Activated T-cell treated with anti-CD3 and anti-CD28 coated beads for 4 hours (primary cell): ENCODE measurements around the gene ARHGEF12.

Experiments
- DNase-seq: peaks from one replicate; pipeline ENCODE4 v3.0.0-alpha.2; 2020

The ARHGEF12 gene, protein sequence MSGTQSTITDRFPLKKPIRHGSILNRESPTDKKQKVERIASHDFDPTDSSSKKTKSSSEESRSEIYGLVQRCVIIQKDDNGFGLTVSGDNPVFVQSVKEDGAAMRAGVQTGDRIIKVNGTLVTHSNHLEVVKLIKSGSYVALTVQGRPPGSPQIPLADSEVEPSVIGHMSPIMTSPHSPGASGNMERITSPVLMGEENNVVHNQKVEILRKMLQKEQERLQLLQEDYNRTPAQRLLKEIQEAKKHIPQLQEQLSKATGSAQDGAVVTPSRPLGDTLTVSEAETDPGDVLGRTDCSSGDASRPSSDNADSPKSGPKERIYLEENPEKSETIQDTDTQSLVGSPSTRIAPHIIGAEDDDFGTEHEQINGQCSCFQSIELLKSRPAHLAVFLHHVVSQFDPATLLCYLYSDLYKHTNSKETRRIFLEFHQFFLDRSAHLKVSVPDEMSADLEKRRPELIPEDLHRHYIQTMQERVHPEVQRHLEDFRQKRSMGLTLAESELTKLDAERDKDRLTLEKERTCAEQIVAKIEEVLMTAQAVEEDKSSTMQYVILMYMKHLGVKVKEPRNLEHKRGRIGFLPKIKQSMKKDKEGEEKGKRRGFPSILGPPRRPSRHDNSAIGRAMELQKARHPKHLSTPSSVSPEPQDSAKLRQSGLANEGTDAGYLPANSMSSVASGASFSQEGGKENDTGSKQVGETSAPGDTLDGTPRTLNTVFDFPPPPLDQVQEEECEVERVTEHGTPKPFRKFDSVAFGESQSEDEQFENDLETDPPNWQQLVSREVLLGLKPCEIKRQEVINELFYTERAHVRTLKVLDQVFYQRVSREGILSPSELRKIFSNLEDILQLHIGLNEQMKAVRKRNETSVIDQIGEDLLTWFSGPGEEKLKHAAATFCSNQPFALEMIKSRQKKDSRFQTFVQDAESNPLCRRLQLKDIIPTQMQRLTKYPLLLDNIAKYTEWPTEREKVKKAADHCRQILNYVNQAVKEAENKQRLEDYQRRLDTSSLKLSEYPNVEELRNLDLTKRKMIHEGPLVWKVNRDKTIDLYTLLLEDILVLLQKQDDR (N-terminal part only)

DNA sequence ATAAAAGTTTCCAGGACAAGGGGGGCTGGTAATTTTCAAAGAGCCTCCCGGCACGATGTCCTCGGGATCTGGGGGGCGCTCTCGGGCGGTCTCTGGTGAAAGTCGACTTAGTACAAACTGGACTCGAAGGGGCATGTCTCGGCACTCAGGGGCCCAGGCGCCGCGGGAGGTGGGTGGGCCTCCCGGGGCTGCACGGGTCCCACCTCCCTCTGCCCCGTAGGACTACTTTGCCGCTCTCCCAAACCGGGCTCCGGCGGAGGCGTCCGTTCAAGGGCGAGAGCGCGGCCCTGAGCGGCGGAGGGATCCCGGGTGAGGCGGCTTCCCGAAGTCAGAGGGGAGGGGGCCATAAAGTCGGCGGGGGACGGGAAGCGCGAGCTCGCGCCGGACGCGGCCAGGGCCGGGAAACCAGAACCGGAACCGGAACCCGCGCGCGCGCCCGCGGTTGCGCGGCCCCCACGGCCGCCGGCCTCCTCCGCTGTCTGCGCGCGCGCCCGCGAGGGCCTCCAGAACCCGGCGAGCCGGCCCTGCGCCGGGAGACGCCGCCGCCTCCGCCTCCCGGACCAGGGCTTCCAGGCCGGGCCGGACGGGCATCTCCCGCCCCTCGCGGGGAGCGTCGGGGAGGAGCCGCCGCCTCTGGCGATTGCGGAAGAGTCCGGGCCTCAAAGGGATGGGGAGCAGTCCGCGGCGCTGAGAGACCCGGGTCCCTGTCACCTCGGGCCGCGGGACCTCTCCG is at the start of gene ARHGEF12:
Gene ARHGEF12 (plus strand): TSS at position 506 of the 733 bp plus-strand sequence. CDS start 831 bp downstream, outside the sequence.
- DNase-seq: peak; percentile 63

DNA sequence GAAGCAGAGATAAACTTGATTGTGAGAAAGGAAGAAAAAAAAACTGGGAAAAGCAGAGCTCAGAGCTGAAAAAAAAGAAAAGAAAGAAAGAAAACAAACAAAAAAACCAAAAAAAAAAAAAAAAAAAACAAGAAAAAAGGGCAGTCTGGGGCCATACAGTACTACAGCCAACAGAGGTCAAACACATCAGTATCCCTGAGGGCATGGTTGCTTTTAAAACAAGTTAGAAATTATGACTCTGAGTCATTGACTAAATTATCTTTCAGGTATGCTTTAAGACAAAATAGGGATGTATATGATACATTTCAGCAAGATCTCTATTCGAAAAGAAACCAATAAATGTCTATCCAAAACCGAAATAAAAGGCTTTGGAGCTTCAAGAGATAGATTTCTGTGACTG is 48.2 kb upstream of the ARHGEF12 start:
- no peak for DNase-seq

DNA sequence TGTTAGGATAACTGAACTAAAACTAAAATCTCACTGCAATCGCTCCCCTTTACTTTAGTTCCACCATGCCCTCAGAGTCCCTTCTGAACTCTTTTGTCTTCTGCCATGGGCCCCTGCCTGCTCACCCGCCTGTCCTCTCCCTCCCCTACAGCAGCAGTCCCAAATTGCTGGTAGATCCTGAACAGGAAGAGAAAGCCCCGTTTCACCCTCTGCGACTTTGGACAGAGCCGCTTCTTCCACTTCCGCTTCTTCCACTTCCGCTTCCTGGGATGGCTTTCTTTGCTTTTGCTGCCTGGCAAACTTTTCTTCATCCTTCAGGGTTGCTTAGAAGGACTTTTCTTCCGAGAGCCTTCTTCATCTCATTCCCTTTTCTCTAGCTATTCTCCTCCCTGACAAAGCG is 46.8 kb upstream of the ARHGEF12 start:
- no peak for DNase-seq

DNA sequence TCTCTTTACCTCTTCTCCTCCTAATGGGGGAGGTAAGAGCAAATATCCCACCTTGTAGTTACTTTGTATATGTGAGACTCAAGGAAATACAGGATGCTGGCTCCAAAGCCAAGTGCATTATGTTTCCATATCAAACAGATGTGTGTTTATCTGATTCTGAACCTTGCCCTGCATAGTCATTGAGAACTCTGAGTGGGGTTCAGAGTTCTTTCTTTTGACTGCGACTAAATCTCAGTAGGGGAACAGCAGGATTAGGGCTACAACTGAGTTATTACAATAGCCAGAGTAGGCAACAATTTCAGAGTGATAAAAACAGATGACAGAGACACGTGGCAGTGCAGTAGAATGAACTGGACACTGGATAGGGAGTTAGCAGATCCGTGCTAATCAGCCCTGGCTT is 45.3 kb upstream of the ARHGEF12 start:
- DNase-seq: no peak

DNA sequence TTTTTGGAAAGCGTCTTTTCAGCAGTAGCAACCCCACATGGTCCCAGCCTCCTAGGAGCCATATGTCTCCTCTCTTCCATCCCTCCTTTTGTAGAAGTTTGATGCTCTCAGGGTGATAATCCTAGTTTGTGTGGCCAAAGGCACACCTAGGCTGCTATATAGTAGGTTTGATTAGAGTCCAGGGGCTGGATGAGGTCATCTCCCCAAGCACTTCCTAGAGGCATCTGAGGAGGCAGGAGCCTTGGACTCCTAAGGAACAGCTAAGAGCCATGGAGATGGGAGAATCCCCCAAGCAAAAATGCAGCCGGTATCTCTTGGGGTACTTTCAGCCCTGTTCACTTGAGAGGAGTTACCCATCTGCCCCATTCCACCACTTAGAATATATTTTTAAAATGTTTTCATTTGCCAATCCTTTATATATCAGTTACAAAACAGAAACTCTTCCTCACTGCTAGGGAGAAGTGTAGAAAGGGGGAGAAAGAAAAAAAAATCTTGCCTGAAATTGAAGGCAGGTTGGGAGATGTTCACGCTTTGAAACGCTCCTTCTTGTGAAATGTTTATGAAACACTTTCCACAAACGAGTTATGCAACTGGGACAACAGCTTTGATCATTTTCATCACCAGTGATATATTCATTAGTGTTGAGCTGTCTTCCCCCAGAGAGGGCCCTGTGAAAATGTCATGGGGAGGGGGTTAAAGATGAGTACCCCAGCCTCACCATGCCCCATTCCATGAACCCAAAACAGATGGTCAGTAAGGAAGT is 43.0 kb upstream of the ARHGEF12 start:
- no peak for DNase-seq

DNA sequence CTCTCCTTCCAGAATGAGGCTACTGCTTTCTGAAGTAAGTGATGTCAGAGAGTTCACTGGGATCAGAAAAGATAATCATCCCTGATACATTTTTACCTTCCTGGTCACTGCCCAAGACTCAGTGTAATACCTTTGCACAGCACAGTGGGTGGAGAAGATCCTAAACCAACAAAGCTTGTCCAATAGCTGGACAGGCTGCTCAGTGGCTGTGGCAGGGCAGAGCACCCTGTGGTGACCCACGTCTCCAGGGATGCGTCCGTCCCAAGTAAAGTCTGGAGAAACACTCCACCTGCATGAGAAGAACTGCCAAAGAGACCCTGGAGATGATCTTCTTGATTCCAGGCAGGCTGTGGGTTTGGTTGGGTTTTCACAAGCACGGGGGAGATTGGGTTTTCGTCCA is 42.1 kb upstream of the ARHGEF12 start:
- DNase-seq: no peak

DNA sequence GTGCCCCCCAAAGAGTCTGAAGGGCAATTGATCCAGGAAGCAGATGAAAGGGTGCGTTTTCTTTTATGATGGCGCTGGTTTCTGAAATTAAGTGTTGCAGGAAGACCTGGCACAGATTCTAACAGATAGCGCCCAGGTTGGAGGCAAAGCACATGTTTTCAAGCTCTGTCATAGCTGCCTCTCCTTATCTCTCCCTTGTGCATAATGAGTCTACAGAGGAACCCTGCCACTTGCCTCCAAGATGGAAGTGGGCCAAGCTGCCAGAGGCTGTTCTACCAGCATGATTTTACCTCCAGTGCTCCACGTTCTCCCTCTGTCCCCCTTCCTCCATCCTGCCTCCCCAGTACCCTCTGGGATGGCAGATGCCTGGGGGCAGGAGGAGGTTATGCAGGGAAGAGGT is 41.1 kb upstream of the ARHGEF12 start:
- DNase-seq: no peak

DNA sequence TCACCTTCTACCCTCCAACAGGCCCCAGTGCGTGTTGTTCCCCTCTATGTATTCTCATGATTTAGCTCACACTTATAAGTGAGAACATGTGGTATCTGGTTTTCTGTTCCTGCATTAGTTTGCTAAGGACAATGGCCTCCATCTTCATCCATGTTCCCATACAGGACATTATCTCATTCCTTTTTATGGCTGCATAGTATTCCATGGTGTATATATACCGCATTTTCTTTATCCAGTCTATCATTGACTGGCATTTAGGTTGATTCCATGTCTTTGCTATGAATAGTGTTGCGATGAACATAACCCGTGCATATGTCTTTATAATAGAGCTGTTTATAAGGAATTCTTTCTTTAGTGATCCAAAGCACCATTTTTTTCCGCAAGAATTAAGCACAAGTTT is 39.7 kb upstream of the ARHGEF12 start:
- DNase-seq: no peak

DNA sequence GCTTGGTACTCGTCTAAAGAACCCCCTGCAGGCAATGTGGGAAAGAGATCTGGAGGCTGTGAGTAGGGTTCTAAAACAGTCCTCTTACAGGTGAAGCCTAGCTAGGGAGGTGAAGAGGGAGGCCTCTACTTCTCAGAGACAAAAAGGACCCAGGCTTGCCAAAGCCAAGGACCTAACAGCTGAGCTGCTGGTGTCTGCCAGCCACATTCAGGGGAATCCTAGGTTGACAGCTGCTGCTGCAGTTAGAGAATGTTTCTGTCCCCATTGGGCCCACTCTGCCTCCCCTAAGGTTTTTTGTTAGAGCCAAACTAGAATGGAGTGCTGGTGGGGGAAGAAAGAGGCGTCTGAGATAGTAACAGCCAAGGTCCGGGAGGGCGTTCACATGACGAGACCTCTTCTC is 37.8 kb upstream of the ARHGEF12 start:
- no peak for DNase-seq

DNA sequence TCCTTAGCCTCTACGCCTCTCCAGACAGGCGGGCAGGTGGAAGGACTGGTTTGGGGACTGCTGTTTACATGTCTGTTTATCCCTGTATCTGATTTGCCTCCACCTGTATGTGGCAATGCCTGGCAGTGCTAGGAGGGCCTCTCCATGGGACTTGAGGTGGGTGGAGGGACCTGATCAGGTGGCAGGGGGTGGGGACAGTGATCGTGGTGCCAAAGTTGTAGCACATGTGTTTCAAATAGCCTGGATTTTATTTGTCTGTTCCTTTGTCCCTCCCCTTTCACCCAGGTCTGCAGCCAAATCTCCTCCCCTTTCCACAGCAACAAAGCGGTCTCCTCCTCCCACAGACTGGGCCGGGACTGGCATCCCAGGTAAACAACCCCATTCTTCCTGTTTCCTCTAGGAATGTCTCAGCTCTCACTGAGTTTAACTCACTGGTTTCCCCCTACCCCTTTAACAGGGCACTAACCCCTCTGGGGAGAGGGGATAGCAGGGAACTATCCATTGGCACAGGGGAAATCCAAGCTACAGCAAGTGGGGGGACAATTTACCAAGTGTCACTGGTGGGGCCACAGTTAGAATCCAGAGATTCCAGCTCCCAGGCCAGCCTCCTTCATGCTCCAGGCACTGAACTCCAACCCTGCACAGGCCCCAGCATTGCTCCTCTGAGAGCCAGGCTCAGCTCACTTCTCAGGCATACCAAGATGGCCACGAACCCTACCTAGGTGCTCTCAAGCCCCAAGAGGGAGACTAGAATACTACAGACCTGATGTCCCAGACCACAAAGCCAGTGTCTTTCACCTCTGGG is 34.0 kb upstream of the ARHGEF12 start:
- no peak for DNase-seq

DNA sequence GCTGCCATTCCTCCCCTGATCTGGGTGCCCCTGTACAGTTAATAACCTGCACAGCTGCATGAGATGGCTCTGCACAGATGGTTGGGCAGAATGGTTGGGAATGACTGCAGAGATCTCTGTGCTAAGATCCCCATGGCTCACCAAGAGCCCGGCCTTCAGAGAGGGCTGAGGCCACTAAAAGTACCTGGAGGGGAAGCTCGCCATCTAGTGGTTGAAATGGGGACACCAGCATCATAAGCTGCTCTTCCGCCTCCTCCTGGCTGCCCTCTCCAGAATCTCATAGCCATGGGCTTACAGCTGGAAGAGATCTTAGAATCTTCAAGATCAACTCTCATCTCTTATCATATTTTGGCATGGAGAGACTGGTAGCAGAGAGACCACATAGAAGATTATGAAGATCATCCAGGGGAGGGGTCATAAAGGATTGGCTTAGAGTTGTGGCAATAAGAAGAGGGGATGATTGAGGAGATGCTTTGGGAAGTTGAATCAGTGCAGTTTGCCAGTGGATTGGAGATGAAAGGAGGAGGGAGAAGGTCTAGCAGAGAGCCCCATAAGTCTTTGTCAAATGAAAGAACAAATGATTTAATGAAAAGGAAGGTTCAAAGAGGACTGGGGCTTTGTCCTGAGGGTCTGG is 33.1 kb upstream of the ARHGEF12 start:
- DNase-seq: peak; percentile 26

DNA sequence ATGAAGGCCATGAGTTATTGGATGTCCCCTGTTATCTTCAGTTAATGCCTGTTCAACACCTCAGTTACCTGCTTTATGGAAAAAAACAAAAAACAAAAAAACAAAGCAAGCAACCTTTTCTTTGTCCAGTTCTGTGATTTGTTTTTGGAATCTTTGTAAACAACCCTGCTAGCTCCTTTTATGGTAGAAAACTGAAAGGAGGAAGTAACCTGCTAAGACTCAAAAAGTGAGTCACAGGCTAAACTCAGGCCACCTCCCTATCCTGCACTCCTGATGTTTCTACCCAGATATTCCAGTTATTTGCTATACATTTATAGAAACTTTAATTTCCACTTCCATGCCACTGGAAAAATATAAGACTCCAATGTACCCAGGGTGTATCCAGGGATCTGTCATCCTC is 31.7 kb upstream of the ARHGEF12 start:
- no peak for DNase-seq

DNA sequence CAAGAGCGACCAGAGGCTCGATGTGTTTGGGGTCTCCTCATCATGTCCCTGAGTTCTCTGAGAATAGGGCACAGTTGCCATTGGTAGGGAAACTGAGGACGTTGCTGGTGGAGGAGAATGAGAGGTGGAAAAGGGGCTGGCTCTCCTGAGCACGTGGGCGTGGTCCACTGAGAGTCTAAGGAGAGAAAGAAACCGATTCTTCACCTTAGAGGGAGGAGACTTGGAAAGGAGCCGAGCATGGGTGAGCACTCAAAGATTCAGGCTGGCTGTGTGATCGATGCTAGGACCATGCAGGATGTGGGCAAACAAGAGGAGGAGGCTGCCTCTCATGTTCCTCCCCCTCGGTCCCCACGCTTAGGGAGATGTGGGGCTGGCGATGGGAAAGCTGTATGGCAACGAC is 30.9 kb upstream of the ARHGEF12 start:
- no peak for DNase-seq

DNA sequence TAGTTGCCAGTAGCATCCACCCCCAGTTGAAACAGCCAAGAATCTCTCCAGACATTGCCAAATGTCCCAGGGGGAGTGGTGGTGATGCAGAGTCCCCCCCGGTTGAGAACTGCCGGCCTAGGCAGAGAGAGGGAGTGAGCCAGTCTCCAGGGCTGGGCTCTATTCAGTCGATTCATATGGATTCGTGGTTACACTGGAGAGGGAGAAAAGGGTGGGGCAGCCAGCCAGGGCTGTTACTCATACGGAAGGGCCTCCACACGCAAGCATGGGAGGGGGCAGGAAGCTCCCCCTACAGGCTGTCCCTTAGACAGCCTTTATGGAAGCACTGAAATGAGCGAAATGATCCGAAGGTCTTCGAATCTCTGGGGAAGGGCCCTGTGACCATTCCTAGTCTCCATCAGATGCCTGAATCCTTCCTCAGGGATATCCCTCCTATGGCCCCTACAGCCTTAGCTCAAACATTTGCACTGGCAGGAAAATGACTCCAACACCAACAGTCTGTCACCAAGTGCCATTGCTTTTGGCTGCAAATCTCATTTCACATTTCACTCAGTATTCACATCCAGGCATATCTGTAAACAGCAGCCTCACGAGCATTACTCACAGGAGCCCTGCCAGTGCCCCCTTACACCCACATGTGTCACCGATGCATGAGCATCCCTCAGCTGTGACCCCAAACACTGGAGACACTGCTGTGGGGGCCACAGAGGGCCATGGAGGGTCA is 29.5 kb upstream of the ARHGEF12 start:
- no peak for DNase-seq

DNA sequence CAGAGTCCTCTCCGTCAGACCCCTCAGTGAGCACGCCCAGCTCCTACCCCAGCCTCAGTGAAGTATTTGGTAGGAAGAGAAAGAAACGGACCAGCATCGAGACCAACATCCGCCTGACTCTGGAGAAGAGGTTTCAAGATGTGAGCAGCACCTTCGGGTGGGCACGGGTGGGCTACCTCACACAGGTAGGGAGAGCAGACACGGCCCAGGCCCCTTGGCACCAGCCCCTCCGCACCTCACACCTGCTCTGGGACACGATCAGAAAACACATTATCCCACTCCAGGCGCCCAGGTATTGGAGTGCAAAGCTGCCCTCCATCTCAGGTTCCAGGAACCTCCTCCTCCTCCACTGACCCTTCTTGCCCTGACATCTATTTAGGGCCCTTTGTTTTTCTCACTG is 28.7 kb upstream of the ARHGEF12 start:
- DNase-seq: no peak

DNA sequence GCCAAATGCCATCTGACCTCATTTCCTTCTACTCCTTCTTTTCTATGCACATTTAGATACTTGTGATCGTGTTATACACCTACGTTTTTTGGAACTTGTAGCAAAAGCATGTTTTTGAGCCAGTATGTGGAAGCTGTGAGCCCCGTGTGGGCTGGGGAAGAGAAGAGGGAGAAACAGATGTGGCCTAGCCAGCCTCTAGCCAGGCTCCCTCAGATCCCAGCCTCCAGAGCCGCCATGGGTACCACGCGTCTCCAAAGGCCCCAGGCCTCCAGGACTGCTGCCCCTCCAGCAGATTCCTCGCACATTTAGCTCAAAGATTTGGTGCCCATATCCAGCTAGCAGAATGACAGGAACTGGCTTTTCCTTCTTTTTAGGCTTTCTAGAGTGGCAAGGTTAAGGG is 28.1 kb upstream of the ARHGEF12 start:
- no peak for DNase-seq

DNA sequence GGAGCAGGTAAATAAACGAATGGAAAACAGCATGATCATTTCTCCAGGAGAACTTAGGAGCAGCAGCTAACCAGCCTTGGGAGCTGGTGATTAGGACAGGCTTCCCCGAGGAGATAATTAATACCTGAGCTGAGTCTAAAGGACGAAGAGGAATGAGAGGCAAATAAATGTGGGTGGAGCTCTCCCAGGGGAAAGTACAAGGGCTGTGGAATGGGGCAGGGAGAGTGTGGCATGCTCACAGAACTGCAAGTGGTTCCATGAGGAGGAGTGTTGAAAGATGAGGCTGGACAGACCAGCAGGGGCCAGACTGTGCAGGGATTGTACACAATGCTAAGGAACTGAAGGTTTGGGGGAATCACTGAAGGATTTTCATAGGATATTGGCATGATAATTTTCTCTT is 25.3 kb upstream of the ARHGEF12 start:
- no peak for DNase-seq

DNA sequence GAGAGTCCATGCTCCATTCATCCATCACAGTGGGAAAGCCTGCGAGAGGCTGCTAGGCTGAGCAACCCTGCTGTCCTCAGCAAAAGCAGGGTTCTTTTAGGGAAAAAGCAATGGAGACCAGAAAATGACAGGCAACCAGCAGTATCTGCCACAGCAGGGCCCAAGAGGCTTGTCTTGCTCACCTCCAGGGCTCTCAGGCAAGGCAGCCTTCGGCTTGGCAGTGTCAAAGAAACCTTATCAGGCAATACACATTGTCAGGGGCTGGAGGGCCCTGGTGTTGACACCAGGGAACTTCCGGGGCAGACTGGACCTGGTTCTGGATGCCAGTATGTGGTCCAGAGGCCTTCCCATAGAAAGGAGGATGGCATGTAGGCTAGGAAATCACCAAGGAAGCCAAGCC is 21.4 kb upstream of the ARHGEF12 start:
- DNase-seq: no peak

DNA sequence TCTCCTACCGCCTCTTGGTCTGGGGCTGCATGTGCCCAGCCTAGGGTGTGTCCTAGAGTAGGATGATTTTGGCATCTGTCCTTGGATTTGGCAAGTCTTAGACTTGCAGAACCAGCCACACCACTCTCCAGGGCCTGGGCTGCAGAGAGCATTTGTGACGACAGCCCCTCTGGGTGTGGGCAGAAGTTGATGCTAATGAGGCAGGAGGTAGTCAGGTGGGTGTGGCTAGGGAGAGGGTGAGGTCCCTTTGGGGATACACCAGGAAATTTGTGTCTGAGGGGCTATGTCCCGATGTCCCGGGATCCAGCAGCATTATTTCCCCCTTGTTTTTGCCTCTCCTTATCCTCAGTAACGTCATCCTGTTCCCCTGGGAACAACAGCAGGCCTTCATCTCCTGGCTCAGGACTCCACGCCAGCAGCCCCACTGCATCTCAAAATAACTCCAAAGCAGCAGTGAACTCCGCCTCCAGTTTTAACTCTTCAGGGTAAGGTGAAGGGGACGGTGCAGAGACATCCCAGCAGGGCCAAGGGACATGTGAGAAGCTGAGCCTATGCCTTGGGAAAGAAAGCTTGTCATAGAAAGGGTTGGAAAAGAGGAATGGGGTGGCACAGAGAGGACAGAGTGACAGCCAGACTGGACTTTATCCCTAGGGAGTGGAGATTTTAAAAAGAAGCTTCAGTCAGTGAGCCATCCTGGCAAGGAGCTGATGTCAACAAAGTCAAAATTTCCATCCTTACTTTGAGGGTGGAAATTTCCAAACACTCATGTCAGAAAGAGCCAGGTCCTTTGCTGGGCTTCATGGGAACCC is 19.1 kb upstream of the ARHGEF12 start:
- DNase-seq: no peak
